Nephron (organoid): ENCODE data around the gene SNRPN.

Experiments used
- H3K27ac Mint-ChIP-seq, 3 experiments: 2 replicates each; pipeline ENCODE4 v1.8.0; 2020; ENCODE audit warnings: mixed read lengths in 3 of 3, mild to moderate bottlenecking in 2 of 3, moderate library complexity in 1 of 3
- H3K27me3 Mint-ChIP-seq: 2 replicates; pipeline ENCODE4 v1.8.0; 2021; ENCODE audit warnings: low read depth, mild to moderate bottlenecking, moderate library complexity, mixed read lengths
- H3K36me3 Mint-ChIP-seq: 2 replicates; pipeline ENCODE4 v1.8.0; 2020; ENCODE audit warnings: low read depth, mixed read lengths
- H3K4me1 Mint-ChIP-seq: 2 replicates; pipeline ENCODE4 v1.8.0; 2020; ENCODE audit warnings: mixed read lengths
- H3K4me3 Mint-ChIP-seq, 3 experiments: 2 replicates each; pipeline ENCODE4 v1.8.0; 2020; ENCODE audit warnings: mild to moderate bottlenecking in 3 of 3, mixed read lengths in 3 of 3, moderate library complexity in 2 of 3
- H3K9me3 Mint-ChIP-seq: 2 replicates; pipeline ENCODE4 v1.8.0; 2020; ENCODE audit warnings: mixed read lengths
- CTCF ChIP-seq, 3 experiments: fragments of 200-600 bp; sonication (generic); IDR thresholded peaks; one replicate each; pipeline ENCODE4 v1.5.0; 2021; ENCODE audit warnings: antibody characterized with exemption in 3 of 3; ENCODE audit not compliant: unreplicated experiment in 3 of 3

The SNRPN gene

DNA sequence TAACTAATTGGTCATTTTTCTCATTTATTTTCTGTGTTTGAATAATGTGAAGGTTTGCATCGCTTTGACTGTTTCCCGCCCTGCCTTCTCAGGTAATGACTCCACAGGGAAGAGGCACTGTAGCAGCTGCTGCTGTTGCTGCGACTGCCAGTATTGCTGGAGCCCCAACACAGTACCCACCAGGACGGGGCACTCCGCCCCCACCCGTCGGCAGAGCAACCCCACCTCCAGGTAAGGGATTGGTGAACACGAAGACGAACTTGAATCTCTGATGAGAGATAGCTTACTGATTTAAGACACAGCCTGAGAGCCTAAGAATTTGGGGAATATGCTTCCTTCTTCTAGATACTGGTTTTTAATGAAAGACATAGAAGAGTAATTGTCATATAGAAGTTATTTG lies 22.9 kb downstream of the SNRPN start:
- Mint-ChIP-seq H3K4me3 (no peak overlapping the region), H3K4me1 (no peaks in the 10 kb centered on the region), H3K27ac (no peak overlapping the region), H3K27me3 (no peaks in the 10 kb centered on the region), H3K9me3 (peaks cover 33% of the 10 kb centered on the region), H3K36me3 (peaks cover 81% of the 10 kb centered on the region)
- no peak for TF ChIP-seq CTCF (IDR thresholded peaks at IDR 0.05; ENCODE audit: unreplicated experiment in 3 of 3)

- no peak for TF ChIP-seq CTCF (IDR thresholded peaks at IDR 0.05; ENCODE audit: unreplicated experiment in 3 of 3)
- H3K4me1 Mint-ChIP-seq = no peaks in the 10 kb centered on the region
- H3K4me3 Mint-ChIP-seq = no peak overlapping the region
- H3K36me3 Mint-ChIP-seq = peaks cover 73% of the 10 kb centered on the region
- H3K27me3 Mint-ChIP-seq = no peaks in the 10 kb centered on the region
- H3K27ac Mint-ChIP-seq = no peak overlapping the region
- peaks cover 29% of the 10 kb centered on the region for H3K9me3 Mint-ChIP-seq
Observed at GRCh38 chr15:24985224-24985623, 30.4 kb downstream of the SNRPN start.

DNA sequence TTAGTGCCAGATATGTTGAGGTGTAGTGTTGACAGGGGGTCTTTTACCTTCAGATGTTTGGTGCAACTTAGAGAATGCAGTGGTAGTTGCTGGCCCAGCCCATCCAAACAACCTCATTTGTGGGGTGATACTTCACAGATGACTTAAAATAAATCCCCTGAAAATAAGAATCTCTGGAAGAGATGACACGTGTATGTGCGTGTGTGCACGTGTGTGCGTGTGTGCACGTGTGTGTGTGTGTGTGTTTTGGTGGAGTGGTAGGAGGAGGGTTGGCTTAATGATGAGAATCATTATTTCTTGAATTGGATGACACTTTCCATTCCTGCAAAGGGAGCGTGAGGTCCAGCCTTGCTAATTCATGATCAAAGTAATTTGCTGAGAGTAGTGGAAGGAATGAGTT lies 31.9 kb downstream of the SNRPN start:
- Mint-ChIP-seq H3K27me3 (no peaks in the 10 kb centered on the region), H3K36me3 (peaks cover 77% of the 10 kb centered on the region), H3K9me3 (peaks cover 27% of the 10 kb centered on the region), H3K27ac (no peak overlapping the region), H3K4me1 (no peaks in the 10 kb centered on the region), H3K4me3 (no peak overlapping the region)
- no peak for TF ChIP-seq CTCF (IDR thresholded peaks at IDR 0.05; ENCODE audit: unreplicated experiment in 3 of 3)

GRCh38 chr15:25019434-25019833 lies 64.6 kb downstream of the SNRPN start:
- no peak overlapping the region for H3K4me3 Mint-ChIP-seq
- H3K9me3 Mint-ChIP-seq = peaks cover 55% of the 10 kb centered on the region
- peaks cover 73% of the 10 kb centered on the region for H3K36me3 Mint-ChIP-seq
- no peaks in the 10 kb centered on the region for H3K4me1 Mint-ChIP-seq
- H3K27ac Mint-ChIP-seq = no peak overlapping the region
- no peak for TF ChIP-seq CTCF (IDR thresholded peaks at IDR 0.05; ENCODE audit: unreplicated experiment in 3 of 3)
- no peaks in the 10 kb centered on the region for H3K27me3 Mint-ChIP-seq

DNA sequence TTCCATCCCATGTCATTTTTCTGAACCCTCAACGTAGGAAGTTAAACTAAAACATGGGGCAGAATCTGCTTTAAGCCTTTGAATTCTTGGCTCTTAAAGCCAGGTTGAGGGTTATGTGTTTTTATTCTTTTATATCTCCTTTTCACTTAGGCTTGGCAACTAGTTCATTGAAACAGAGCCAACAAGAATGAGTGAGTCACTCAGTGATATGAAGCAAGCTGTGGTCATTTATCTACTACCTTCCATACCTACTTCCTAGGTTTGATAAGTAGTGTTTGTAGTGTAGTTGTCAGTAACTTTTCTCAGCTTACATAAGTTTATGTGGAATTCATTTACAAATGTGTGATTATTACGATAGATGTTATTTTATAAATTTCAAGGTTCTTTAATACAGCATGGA lies 67.4 kb downstream of the SNRPN start:
- Mint-ChIP-seq H3K36me3 (peaks cover 84% of the 10 kb centered on the region), H3K9me3 (peaks cover 51% of the 10 kb centered on the region), H3K27me3 (no peaks in the 10 kb centered on the region), H3K4me1 (no peaks in the 10 kb centered on the region), H3K27ac (no peak overlapping the region), H3K4me3 (no peak overlapping the region)
- no peak for TF ChIP-seq CTCF (IDR thresholded peaks at IDR 0.05; ENCODE audit: unreplicated experiment in 3 of 3)
